GM12874 (cell line): ENCODE data around the gene SQSTM1.

Experiments
- TF ChIP-seq, protein P1 (sequence below): IDR thresholded peaks from 2 replicates; pipeline ENCODE4 v1.5.1; 2011; ENCODE audit warnings: low read depth, mild to moderate bottlenecking, control low read depth, low read length, moderate library complexity; ENCODE audit not compliant: insufficient read depth

SQSTM1 gene

DNA sequence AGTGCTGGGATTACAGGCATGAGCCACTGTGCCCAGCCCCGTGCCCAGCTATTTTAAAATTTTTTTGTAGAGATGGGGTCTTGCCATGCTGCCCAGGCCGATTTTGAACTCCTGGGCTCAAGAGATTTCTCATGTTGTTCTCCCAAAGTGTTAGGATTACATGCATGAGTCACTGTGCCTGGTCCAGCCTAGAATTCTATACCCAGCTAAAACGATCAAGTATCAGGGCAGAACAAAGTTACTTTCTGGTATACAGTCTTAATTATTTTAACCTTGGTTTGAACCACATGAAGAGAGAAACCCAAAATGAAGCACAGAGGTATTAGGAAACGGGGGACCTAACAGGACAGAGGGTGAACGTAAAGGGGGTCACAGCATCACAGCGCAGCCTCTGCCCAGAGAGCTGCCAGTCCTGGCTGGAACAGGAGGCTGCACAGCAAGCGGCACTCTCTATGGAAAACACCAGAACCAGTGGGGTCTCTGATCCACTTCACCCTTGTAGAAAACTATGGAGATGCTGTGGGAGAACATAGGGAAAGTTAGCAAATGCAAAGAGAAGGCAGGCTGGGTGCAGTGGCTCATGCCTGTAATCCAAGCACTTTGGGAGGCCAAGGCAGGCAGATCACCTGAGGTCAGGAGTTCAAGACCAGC lies 10.2 kb downstream of the SQSTM1 start:
- TF ChIP-seq, protein P1, sequence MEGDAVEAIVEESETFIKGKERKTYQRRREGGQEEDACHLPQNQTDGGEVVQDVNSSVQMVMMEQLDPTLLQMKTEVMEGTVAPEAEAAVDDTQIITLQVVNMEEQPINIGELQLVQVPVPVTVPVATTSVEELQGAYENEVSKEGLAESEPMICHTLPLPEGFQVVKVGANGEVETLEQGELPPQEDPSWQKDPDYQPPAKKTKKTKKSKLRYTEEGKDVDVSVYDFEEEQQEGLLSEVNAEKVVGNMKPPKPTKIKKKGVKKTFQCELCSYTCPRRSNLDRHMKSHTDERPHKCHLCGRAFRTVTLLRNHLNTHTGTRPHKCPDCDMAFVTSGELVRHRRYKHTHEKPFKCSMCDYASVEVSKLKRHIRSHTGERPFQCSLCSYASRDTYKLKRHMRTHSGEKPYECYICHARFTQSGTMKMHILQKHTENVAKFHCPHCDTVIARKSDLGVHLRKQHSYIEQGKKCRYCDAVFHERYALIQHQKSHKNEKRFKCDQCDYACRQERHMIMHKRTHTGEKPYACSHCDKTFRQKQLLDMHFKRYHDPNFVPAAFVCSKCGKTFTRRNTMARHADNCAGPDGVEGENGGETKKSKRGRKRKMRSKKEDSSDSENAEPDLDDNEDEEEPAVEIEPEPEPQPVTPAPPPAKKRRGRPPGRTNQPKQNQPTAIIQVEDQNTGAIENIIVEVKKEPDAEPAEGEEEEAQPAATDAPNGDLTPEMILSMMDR: no peak

DNA sequence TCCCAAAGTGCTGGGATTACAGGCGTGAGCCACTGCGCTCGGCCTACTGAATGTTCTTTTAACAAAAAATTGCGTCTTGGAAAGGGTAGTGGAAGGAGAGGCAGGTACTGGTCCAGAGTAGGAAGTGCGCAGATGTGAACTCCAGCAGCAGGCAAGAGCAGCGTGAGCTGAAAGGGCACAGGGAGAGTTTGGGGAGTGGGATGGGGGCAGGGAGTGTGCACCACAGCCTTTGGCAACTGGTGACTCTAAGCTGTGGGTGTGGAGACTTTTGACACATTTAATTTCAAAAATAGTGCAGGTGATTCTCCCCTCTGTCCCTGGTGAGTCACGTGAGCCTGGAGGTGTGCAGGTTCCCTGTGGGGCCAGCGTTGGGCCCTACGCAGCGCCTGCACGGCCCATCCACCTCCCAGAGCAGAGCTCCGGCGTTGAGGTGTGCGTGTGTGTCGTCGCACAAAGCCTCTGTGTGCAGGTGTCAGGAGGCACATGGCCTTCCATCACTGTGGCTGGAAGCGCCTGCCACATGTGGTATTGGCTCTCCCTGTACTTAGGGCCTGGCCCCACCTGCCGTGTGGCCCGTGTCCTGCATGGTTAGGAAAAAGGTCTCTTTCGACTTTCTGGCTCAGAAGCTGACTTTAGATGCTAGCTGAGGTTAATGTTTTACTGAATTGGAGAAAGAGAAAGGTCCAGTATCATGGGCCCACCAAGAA lies 11.5 kb downstream of the SQSTM1 start:
- TF ChIP-seq, protein P1: no peak

- TF ChIP-seq, protein P1: no peak
Measured at GRCh38 chr5:179833056-179833708, 12.5 kb downstream of the SQSTM1 start.

DNA sequence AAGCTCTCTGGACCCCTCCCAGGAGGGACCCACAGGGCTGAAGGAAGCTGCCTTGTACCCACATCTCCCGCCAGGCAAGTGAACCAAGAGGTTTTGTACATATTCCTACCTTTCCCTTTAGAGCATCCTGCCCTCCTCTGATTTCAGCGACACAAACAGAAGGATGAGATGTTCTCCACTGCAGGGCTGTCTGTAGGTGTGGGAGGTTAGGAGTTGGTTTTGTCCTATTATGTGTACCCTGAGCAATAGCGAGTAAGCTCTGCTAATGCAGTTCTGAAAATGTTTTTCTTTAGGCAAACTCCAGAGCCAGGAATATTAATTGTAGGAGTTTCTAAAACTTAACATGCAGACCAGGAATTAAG lies 13.0 kb downstream of the SQSTM1 start:
- TF ChIP-seq, protein P1: no peak

- TF ChIP-seq, protein P1: no peak
Measured at GRCh38 chr5:179834120-179834519, 13.4 kb downstream of the SQSTM1 start.

- TF ChIP-seq, protein P1: 0 out of 2 replicates have a peak, but pooled peaks have one; percentile 9
Measured at GRCh38 chr5:179836225-179837019, 15.7 kb downstream of the SQSTM1 start.
